HG03469 (cell line): ENCODE measurements around the gene EDIL3.

Experiments used
- ATAC-seq: cut with Tn5 transposase; IDR thresholded peaks from one replicate; pipeline ENCODE4 v1.9.1; 2021; ENCODE audit warnings: mild to moderate bottlenecking, moderate library complexity, moderate number of reproducible peaks; ENCODE audit not compliant: unreplicated experiment

The EDIL3 gene

GRCh38 chr5:83919071-83920041, 465.3 kb downstream of the EDIL3 start:
- peak; percentile 74 for ATAC-seq

GRCh38 chr5:83917261-83917908, 467.3 kb downstream of the EDIL3 start:
- ATAC-seq: no peak

GRCh38 chr5:83914662-83915418, 469.8 kb downstream of the EDIL3 start:
- no peak for ATAC-seq

GRCh38 chr5:83914199-83914598, 470.5 kb downstream of the EDIL3 start:
- ATAC-seq: no peak

GRCh38 chr5:83913593-83913992, 471.1 kb downstream of the EDIL3 start:
- ATAC-seq: no peak

DNA sequence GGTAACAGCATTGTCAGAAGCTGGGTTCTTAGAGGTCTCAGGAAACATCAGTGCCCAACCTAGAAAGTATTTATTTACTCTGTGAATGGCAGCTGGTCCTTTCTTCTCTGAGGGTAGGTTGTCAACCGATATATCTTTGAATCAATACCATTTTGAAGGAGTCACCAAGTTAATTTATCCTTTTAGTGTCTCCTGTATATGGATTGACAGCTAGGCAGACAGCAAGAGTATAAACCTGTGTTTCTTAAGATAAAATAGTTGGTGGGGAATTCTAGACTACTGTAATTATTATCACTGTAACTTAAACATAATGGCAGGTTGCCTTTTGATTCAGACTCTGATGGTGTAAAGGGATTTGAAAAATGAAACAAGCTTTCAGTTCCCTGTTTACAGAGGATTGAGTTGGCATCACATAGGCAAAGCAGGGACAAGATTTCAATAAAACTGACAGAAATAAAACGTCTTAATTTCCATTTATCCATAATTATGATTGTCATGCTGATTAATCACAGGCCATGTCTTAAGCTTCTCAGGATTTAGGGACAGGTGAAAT, 473.2 kb downstream of the EDIL3 start:
- no peak for ATAC-seq

- ATAC-seq: no peak
Observed at GRCh38 chr5:83900306-83900705, 484.4 kb downstream of the EDIL3 start.

GRCh38 chr5:83899326-83899970, 485.2 kb downstream of the EDIL3 start:
- no peak for ATAC-seq

DNA sequence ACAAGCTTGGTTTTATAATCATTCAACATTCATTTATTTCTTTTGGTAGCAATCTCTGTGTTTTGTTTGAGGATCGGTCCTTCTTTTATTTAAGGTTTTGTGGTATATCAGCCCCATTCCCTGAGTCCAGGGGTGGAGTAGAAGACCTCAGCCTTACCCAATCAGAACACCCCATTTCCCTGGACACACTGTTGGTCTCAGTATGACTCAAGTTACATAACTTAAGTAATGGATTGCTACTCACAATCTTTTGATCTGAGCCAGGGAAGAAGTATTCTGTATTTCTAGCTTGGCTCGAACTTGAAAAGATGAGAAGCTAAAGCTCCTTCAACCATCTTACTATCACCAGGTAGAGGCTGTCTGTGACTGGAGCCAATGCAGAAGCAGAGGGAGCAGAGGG, 488.8 kb downstream of the EDIL3 start:
- ATAC-seq: no peak

DNA sequence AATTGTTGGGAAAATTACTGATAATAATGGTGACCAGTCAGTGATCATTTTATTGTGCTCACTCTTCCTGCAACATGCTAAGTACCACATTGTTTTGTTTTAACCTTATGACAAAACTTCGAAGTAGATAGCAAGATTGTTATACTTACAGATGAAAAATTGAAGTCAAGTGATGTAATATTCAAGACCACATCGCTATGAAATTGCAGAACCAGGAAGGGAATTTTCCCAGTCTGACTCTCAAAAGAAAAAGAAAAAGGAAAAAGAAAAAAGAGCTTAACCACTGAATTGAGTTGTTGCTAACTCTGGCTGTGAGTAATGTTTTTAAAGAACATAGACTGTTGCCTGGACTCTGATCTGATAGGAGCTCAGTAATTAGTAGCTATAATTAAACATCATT, 493.4 kb downstream of the EDIL3 start:
- ATAC-seq: no peak
